Measurements from ENCODE around the gene JAK1. TPM values are rescaled to one million over a fixed set of nuclear protein-coding genes. Genes with fewer than 3 reads are reported as not detected.

Gene JAK1
- total RNA-seq, 1 donor from 2014 or later = 80.7 TPM

- no peak overlapping the region for H3K4me2 ChIP-seq (ENCODE audit: low read length)
- TF ChIP-seq EZH2 (IDR thresholded peaks at IDR 0.05; ENCODE audit: insufficient read depth, low read length) (no peak), CTCF (IDR thresholded peaks at IDR 0.05; ENCODE audit: insufficient read depth, low read depth, low read length) (no peak)
- peaks cover 3% of the 10 kb centered on the region for H3K4me1 ChIP-seq (ENCODE audit: insufficient read depth, low read length)
- FAIRE-seq = no peak
- no peaks in the 10 kb centered on the region for H3K9me3 Mint-ChIP-seq (ENCODE audit: unreplicated experiment)
- no peak overlapping the region for H3K4me3 Mint-ChIP-seq (ENCODE audit: unreplicated experiment)
- H3K36me3 Mint-ChIP-seq (ENCODE audit: low read depth, unreplicated experiment) = peaks cover 46% of the 10 kb centered on the region
- H3K27ac Mint-ChIP-seq (ENCODE audit: unreplicated experiment) = no peak overlapping the region
- no peak overlapping the region for H3K4me3 ChIP-seq (ENCODE audit: insufficient read depth, low read depth, low read length)
- no peaks in the 10 kb centered on the region for H4K20me1 ChIP-seq (ENCODE audit: insufficient read depth, low read length)
- H3K4me1 Mint-ChIP-seq (ENCODE audit: low read depth, unreplicated experiment) = peaks cover 16% of the 10 kb centered on the region
- H3K9me3 ChIP-seq (ENCODE audit: insufficient read depth, low read depth, low read length) = no peaks in the 10 kb centered on the region
- H3K27me3 Mint-ChIP-seq (ENCODE audit: low read depth, unreplicated experiment) = no peaks in the 10 kb centered on the region
- no peak overlapping the region for H2AFZ ChIP-seq (ENCODE audit: low read depth, low read length)
- H3K9ac ChIP-seq (ENCODE audit: low read length) = no peak overlapping the region
- no peaks in the 10 kb centered on the region for H3K27me3 ChIP-seq (ENCODE audit: insufficient read depth, low read length)
- H3K36me3 ChIP-seq (ENCODE audit: insufficient read depth, low read length) = peaks cover 48% of the 10 kb centered on the region
- H3K27ac ChIP-seq (ENCODE audit: low read depth, low read length) = no peak overlapping the region
- H3K79me2 ChIP-seq (ENCODE audit: insufficient read depth, low read length) = no peaks in the 10 kb centered on the region
- no peak for DNase-seq (ENCODE audit: low read depth)
Measured at GRCh38 chr1:64839732-64840405, 126.5 kb downstream of the JAK1 start.

GRCh38 chr1:64839261-64839660 lies 127.1 kb downstream of the JAK1 start:
- no peaks in the 10 kb centered on the region for H3K79me2 ChIP-seq (ENCODE audit: insufficient read depth, low read length)
- Mint-ChIP-seq H3K27ac (ENCODE audit: unreplicated experiment) (no peak overlapping the region), H3K9me3 (ENCODE audit: unreplicated experiment) (no peaks in the 10 kb centered on the region), H3K4me1 (ENCODE audit: low read depth, unreplicated experiment) (peaks cover 20% of the 10 kb centered on the region), H3K36me3 (ENCODE audit: low read depth, unreplicated experiment) (peaks cover 42% of the 10 kb centered on the region), H3K27me3 (ENCODE audit: low read depth, unreplicated experiment) (no peaks in the 10 kb centered on the region), H3K4me3 (ENCODE audit: unreplicated experiment) (no peak overlapping the region)
- H3K27ac ChIP-seq (ENCODE audit: low read depth, low read length) = no peak overlapping the region
- no peaks in the 10 kb centered on the region for H3K9me3 ChIP-seq (ENCODE audit: insufficient read depth, low read depth, low read length)
- H3K4me1 ChIP-seq (ENCODE audit: insufficient read depth, low read length) = peaks cover 4% of the 10 kb centered on the region
- no peak overlapping the region for H3K4me3 ChIP-seq (ENCODE audit: insufficient read depth, low read depth, low read length)
- no peaks in the 10 kb centered on the region for H4K20me1 ChIP-seq (ENCODE audit: insufficient read depth, low read length)
- no peak overlapping the region for H3K4me2 ChIP-seq (ENCODE audit: low read length)
- FAIRE-seq (no peak), DNase-seq (ENCODE audit: low read depth) (no peak)
- no peak overlapping the region for H3K9ac ChIP-seq (ENCODE audit: low read length)
- H3K36me3 ChIP-seq (ENCODE audit: insufficient read depth, low read length) = peaks cover 48% of the 10 kb centered on the region
- TF ChIP-seq EZH2 (IDR thresholded peaks at IDR 0.05; ENCODE audit: insufficient read depth, low read length) = no peak
- no peak for TF ChIP-seq CTCF (IDR thresholded peaks at IDR 0.05; ENCODE audit: insufficient read depth, low read depth, low read length)
- no peaks in the 10 kb centered on the region for H3K27me3 ChIP-seq (ENCODE audit: insufficient read depth, low read length)
- no peak overlapping the region for H2AFZ ChIP-seq (ENCODE audit: low read depth, low read length)

GRCh38 chr1:64838486-64838885 lies 127.9 kb downstream of the JAK1 start:
- Mint-ChIP-seq H3K9me3 (ENCODE audit: unreplicated experiment) (no peaks in the 10 kb centered on the region), H3K27me3 (ENCODE audit: low read depth, unreplicated experiment) (no peaks in the 10 kb centered on the region), H3K36me3 (ENCODE audit: low read depth, unreplicated experiment) (peaks cover 38% of the 10 kb centered on the region), H3K4me3 (ENCODE audit: unreplicated experiment) (no peak overlapping the region), H3K27ac (ENCODE audit: unreplicated experiment) (no peak overlapping the region), H3K4me1 (ENCODE audit: low read depth, unreplicated experiment) (peaks cover 23% of the 10 kb centered on the region)
- no peak for DNase-seq (ENCODE audit: low read depth)
- no peaks in the 10 kb centered on the region for H3K27me3 ChIP-seq (ENCODE audit: insufficient read depth, low read length)
- H3K79me2 ChIP-seq (ENCODE audit: insufficient read depth, low read length) = no peaks in the 10 kb centered on the region
- H3K36me3 ChIP-seq (ENCODE audit: insufficient read depth, low read length) = peaks cover 53% of the 10 kb centered on the region
- H3K4me3 ChIP-seq (ENCODE audit: insufficient read depth, low read depth, low read length) = no peak overlapping the region
- H3K9ac ChIP-seq (ENCODE audit: low read length) = no peak overlapping the region
- no peak for FAIRE-seq
- TF ChIP-seq CTCF (IDR thresholded peaks at IDR 0.05; ENCODE audit: insufficient read depth, low read depth, low read length) = no peak
- no peak for TF ChIP-seq EZH2 (IDR thresholded peaks at IDR 0.05; ENCODE audit: insufficient read depth, low read length)
- H4K20me1 ChIP-seq (ENCODE audit: insufficient read depth, low read length) = no peaks in the 10 kb centered on the region
- H3K9me3 ChIP-seq (ENCODE audit: insufficient read depth, low read depth, low read length) = no peaks in the 10 kb centered on the region
- H3K27ac ChIP-seq (ENCODE audit: low read depth, low read length) = no peak overlapping the region
- no peak overlapping the region for H2AFZ ChIP-seq (ENCODE audit: low read depth, low read length)
- H3K4me1 ChIP-seq (ENCODE audit: insufficient read depth, low read length) = peaks cover 4% of the 10 kb centered on the region
- H3K4me2 ChIP-seq (ENCODE audit: low read length) = no peak overlapping the region
